ENCODE data around the gene PLCB2. TPM values are rescaled to one million over a fixed set of nuclear protein-coding genes. Genes with fewer than 3 reads are reported as not detected.

Gene PLCB2
- polyA plus RNA-seq, 3 donors, result 5.8 to 11.6 (median 10.4) TPM

GRCh38 chr15:40342416-40343320, 34.9 kb upstream of the PLCB2 start:
- no peak for DNase-seq (ENCODE audit: extremely low read depth in 1 of 11, low read depth in 9 of 11, low spot score in 4 of 11)

- peak in 3 of 11 donors; percentile 63 to 81 (median 67) for DNase-seq (ENCODE audit: extremely low read depth in 1 of 11, low read depth in 9 of 11, low spot score in 4 of 11)
Observed at GRCh38 chr15:40340740-40341400, 33.1 kb upstream of the PLCB2 start, which contains the start of gene CCDC9B. CCDC9B (minus strand) TSS chr15:40340939; CDS start chr15:40340819, 120 bp downstream.

GRCh38 chr15:40340038-40340739, 32.5 kb upstream of the PLCB2 start:
- DNase-seq (ENCODE audit: extremely low read depth in 1 of 11, low read depth in 9 of 11, low spot score in 4 of 11), result no peak

GRCh38 chr15:40339621-40339945, 31.8 kb upstream of the PLCB2 start:
- DNase-seq (ENCODE audit: extremely low read depth in 1 of 11, low read depth in 9 of 11, low spot score in 4 of 11), result no peak

GRCh38 chr15:40338921-40339620, 31.3 kb upstream of the PLCB2 start:
- DNase-seq (ENCODE audit: extremely low read depth in 1 of 11, low read depth in 9 of 11, low spot score in 4 of 11), result no peak

- peak in 1 of 11 donors; percentile 43 for DNase-seq (ENCODE audit: extremely low read depth in 1 of 11, low read depth in 9 of 11, low spot score in 4 of 11)
Observed at GRCh38 chr15:40338041-40338657, 30.4 kb upstream of the PLCB2 start.

- DNase-seq (ENCODE audit: extremely low read depth in 1 of 11, low read depth in 9 of 11, low spot score in 4 of 11), result no peak
Observed at GRCh38 chr15:40337597-40337996, 29.9 kb upstream of the PLCB2 start.

GRCh38 chr15:40336744-40337122, 29.0 kb upstream of the PLCB2 start:
- no peak for DNase-seq (ENCODE audit: extremely low read depth in 1 of 11, low read depth in 9 of 11, low spot score in 4 of 11)

- no peak for DNase-seq (ENCODE audit: extremely low read depth in 1 of 11, low read depth in 9 of 11, low spot score in 4 of 11)
Observed at GRCh38 chr15:40335938-40336743, 28.4 kb upstream of the PLCB2 start.

GRCh38 chr15:40334941-40335795, 27.4 kb upstream of the PLCB2 start:
- no peak for DNase-seq (ENCODE audit: extremely low read depth in 1 of 11, low read depth in 9 of 11, low spot score in 4 of 11)

- DNase-seq (ENCODE audit: extremely low read depth in 1 of 11, low read depth in 9 of 11, low spot score in 4 of 11), result no peak
Observed at GRCh38 chr15:40334541-40334940, 26.8 kb upstream of the PLCB2 start.

GRCh38 chr15:40333922-40334492, 26.3 kb upstream of the PLCB2 start:
- DNase-seq (ENCODE audit: extremely low read depth in 1 of 11, low read depth in 9 of 11, low spot score in 4 of 11), result no peak

GRCh38 chr15:40332113-40332781, 24.5 kb upstream of the PLCB2 start:
- no peak for DNase-seq (ENCODE audit: extremely low read depth in 1 of 11, low read depth in 9 of 11, low spot score in 4 of 11)

GRCh38 chr15:40331637-40332036, 23.9 kb upstream of the PLCB2 start:
- no peak for DNase-seq (ENCODE audit: extremely low read depth in 1 of 11, low read depth in 9 of 11, low spot score in 4 of 11)

GRCh38 chr15:40331026-40331425, 23.3 kb upstream of the PLCB2 start:
- DNase-seq (ENCODE audit: extremely low read depth in 1 of 11, low read depth in 9 of 11, low spot score in 4 of 11), result no peak

GRCh38 chr15:40330368-40330836, 22.7 kb upstream of the PLCB2 start:
- peak in 2 of 11 donors; percentile 47 to 66 for DNase-seq (ENCODE audit: extremely low read depth in 1 of 11, low read depth in 9 of 11, low spot score in 4 of 11)
